Measurements from ENCODE around the gene ALDH4A1.

The ALDH4A1 gene

GRCh38 chr1:18920931-18921330, 18.6 kb upstream of the ALDH4A1 start:
- DNase-seq: no peak

- no peak for DNase-seq
These were observed 17.6 kb upstream of the ALDH4A1 start for GRCh38 chr1:18919956-18920355.

GRCh38 chr1:18919197-18919905, 17.0 kb upstream of the ALDH4A1 start:
- DNase-seq: no peak

DNA sequence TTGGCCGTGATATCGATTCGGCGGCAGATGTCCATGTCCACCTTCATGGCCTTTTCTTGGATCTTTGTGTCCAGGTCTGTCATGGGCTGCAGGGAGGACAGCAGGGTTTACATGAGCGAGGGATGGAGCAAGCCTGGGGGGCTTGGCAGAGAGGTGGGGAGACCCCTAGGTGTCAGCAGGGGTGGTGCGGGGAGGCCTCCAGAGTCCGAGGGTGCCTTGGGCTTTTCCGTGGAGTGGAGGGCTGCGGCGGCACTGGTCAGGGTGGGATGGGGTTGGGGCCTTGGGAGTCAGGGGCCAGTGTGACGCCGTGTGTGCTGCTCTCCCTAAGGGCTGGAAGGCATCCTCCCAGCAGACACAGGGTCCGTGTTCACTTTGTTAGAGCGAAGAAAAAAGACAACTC, 16.1 kb upstream of the ALDH4A1 start:
- no peak for DNase-seq

DNA sequence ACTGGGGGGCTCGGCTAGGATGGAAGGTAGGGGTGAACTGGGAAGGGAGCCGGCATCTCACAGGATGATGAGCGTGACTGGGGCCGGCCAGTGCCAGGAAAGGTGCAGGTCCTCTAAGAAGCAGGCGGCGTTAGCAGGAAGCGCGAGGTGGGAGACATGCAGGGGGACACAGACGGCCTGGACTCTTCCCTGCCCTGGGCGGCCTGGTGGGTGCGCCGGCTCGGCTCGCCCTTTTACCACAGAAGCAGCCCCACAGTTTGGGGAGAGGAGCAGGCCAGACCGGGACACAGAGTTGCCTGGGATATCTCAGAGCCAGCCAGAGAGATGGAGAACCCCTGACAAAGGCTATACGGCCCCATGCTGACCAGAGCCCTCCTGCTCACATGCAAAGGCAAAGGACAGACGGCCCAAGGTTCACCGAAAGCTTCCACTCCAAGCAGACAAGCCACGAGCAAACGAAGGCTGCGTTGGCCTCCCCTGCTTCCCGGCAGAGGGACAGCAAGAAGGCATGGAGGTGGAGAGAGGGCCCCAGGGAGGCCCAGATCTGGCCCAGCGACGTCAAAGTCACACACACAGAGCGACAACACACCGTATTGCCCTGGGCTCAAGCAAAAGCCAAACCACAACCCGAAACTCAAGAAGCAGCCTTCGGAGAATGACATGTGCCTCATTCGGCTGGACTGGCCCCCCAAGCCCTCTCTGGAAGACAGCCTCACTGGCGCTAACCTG, 14.9 kb upstream of the ALDH4A1 start:
- no peak for DNase-seq

GRCh38 chr1:18915341-18915740, 13.0 kb upstream of the ALDH4A1 start:
- no peak for DNase-seq

- peak; percentile 13 for DNase-seq
These were observed 10.9 kb upstream of the ALDH4A1 start for GRCh38 chr1:18913065-18913835.

DNA sequence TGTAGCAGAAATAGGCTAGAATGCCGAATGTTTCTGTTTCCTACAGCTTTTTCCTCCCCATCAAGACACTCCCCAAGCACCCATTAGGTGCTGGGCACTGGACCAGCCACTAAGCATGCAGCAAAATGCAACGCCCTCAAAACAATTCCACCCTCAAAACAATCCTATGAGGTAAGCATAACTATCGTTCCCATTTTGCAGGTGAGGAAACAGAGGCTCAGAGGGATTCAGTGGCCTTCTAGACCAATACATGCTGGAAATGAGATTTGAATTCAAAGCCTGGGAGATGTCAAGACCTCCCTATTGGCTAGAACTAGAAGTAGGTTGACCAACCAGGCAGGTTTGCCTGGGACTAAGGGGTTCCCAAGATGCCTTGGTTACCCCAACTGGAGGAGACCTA, 10.2 kb upstream of the ALDH4A1 start:
- DNase-seq: no peak

DNA sequence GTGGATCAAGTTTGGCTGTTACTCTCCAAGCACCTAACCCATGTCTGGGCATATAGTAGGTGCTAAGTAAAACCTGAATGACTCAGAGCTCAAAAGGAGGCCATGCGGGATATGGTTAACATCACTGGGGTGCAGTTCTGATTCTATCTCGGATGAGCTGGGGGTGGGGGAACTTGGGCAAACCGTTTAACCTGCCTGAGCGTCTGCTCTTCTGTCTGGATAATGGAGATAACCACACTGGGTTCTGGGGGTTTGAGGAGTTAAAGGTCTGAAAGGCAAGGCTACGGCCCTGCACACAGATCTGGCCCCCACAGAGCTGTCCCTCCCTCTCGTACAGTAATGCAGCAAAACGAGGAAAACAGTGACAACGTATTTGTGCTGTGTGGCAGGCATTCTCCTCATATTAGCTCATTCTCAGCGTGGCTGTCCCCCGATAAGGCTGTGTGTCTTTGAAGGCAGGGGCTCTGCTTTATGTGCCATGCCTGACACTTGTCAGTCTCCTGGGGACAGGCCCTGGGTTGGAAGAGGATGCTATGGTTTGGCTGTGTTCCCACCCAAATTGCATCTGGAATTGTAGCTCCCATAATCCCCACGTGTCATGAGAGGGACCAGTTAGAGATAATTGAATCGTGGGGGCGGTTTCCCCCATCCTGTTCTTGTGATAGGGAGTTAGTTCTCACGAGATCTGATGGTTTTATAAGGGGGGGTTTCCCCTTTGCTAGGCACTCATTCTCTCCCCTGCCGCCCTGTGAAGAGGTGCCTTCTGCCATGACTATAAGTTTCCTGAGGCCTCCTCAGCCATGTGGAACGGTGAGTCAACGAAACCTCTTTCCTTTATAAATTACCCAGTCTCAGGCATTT, 6.8 kb upstream of the ALDH4A1 start:
- DNase-seq: no peak

GRCh38 chr1:18907917-18908845, 5.8 kb upstream of the ALDH4A1 start:
- no peak for DNase-seq

DNA sequence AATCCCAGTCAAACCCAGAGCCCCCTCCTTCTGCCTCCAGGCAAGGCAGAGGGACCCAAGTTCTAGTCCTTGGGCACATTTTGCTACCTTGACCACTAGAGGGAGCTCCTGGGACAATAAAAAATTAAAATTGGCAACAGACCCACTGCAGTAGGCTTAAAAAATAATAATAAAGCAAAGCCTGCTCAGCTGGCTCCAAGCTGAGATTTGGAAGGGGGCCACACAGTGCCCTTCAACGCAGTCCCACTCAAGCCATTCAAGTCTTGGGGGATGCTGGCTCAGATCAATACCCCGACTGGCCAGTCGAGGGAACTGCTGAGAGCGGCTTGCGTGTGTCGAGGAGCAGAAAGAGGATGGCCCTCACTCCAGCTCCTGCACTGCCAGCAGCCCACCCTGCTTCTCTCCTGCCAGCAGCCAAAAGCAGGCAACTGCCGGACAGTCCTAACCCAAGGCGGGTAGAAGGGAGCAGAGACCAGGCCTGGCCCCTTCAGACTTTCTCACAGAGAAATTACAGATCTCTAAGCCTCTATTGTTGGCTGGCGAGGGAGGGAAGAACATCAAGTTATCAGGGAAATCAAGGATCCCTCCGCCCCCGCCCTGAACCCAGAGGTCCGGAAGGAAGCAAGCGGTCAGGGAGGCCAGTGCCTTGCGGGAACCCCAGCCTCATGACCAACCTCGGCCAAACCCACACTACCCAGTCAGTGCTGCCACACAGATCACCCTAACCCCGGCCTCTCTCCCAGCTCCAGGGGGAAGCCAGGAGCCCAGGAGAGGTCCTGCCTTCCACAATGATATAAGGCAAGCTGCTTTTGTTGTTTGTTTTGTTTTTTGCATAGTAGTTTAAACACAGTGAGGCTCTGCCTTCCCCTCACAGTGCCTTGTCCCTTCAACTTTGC, 4.9 kb upstream of the ALDH4A1 start:
- peak; percentile 61 for DNase-seq

DNA sequence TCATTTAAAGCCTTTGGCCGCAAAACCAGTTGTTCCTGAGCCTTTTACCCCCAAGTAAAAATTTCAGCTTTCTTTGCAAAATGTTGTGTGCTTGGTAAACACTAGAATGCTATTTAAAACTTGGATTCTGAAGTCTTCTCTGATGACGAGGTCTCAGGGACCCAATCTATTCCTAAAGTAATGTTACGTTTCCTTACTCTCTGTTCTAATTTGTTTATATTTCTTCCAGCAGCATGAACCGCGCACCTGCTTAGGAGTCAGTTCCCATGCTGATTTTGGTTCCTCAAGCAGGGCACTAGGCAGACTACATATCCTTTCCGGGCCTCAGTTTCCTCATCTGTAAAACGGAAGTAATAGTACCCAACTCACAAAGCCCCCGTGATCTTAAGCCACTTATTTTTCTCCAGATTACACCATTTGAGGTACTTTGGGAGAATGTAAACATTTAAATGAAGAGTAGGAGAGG, 969 bp upstream of the ALDH4A1 start:
- DNase-seq: no peak

GRCh38 chr1:18901952-18902522, 318 bp downstream of the ALDH4A1 start:
- peak; percentile 46 for DNase-seq

- DNase-seq: no peak
These were observed 1.0 kb downstream of the ALDH4A1 start for GRCh38 chr1:18901147-18901951.

- peak; percentile 23 for DNase-seq
These were observed 2.0 kb downstream of the ALDH4A1 start for GRCh38 chr1:18900303-18900841.

GRCh38 chr1:18899363-18900049, 2.8 kb downstream of the ALDH4A1 start:
- DNase-seq: no peak

DNA sequence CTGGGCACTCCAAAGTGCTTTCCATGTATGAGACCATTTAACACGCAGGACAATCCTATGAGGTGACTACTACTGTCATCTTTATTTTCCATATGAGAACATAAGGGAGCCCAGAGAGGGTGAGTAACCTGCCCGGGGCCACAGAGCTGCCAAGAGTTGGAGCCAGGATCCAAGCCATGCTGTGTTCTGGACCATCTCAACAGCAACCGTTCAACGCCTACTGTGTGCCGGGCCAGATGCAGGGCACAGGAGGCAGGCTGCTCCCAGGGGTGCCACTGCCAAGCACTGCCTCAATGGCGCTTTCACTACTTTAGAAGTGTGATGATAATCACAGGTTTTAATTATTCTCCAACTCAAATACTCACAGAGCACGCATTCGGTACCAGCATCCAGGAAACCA, 3.8 kb downstream of the ALDH4A1 start:
- DNase-seq: no peak

DNA sequence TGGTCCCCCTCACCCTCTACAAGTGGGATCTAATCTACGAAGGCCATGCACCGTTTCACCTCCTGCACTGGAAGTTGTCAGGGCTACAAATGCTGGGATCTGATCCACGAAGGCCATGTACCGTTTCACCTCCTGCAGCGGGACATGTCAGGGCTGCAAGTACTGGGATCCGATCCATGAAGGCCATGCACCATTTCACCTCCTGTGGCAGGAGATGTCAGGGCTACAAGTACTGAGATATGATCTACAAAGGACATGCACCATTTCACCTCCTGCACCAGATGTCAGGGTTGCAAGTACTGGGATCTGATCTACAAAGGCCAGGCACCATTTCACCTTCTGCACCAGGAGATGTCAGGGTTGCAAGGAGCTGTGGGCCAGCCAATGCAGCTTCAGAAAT, 7.0 kb downstream of the ALDH4A1 start:
- no peak for DNase-seq

All from NCI-H2171 treated with DMSO at 0.1 percent for 48 hours (cell line).